ENCODE results near the gene SULT4A1.

DNA sequence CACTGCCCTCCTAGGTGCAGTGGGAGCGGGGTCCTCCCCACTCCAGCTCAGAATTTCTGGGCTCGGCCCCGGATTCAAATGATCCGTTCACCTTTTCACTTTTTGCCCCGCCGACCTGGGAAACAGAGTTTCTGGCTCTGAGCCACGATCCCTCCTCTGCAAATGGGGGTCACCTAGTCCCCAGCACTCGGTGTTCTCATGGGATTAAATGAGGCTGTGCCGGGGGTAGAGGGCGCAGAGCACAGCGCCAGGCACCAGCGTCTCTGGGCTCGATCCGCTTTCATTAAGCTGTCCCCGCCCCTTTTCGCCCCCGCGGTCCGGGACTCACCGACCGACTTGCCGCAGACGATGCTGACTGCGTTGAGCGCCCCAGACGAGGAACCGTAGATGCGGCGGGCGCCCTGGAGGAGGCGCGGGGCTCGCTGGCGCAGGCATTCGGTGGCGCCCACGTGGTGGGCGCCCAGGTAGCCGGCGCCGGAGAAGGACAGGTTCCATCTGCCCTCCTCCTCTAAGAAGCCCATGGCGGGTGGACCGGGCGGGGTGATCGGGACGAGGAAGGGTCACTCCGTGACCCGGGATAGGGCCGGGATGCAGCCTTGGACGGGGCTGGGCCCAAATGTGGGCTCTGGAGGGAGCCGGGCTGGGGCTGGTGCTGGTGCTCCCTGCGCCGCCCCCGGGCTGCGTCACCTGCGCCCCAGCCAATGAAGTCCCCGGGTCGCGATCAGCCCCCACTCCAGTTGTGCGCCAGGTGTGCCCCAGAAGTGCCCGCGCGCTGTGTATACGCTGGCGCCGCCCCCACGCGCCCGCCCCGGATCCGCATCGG, 29.3 kb upstream of the SULT4A1 start, which contains the start of gene PNPLA5:
- TF ChIP-seq BHLHE40 (IDR thresholded peaks at IDR 0.05; ENCODE audit: borderline replicate concordance): no peak
- TF ChIP-seq NFRKB (IDR thresholded peaks at IDR 0.05): no peak
- TF ChIP-seq FOXM1 (IDR thresholded peaks at IDR 0.05; ENCODE audit: borderline replicate concordance): no peak
- TF ChIP-seq, protein P1, sequence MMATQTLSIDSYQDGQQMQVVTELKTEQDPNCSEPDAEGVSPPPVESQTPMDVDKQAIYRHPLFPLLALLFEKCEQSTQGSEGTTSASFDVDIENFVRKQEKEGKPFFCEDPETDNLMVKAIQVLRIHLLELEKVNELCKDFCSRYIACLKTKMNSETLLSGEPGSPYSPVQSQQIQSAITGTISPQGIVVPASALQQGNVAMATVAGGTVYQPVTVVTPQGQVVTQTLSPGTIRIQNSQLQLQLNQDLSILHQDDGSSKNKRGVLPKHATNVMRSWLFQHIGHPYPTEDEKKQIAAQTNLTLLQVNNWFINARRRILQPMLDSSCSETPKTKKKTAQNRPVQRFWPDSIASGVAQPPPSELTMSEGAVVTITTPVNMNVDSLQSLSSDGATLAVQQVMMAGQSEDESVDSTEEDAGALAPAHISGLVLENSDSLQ (IDR thresholded peaks at IDR 0.05): no peak
- TF ChIP-seq SUZ12 (IDR thresholded peaks at IDR 0.05): no peak
- no peak for TF ChIP-seq LEF1 (IDR thresholded peaks at IDR 0.05; ENCODE audit: borderline replicate concordance)
- TF ChIP-seq SP1 (IDR thresholded peaks at IDR 0.05): no peak
- TF ChIP-seq FOXA1 (IDR thresholded peaks at IDR 0.05): no peak
- no peak for TF ChIP-seq CTBP1 (IDR thresholded peaks at IDR 0.05; ENCODE audit: borderline replicate concordance)

Data from HEK293T (cell line).